Skeletal muscle tissue (tissue), 4 donors: Measurements from ENCODE around the gene ZNF667. TPM values are rescaled to one million over a fixed set of nuclear protein-coding genes. Genes with fewer than 3 reads are reported as not detected.

Experiments used
- H3K27ac ChIP-seq: one replicate; pipeline ENCODE4 v1.7.0; 2013; ENCODE audit warnings: mild to moderate bottlenecking, low read depth, low read length, inconsistent platforms
- H3K27me3 ChIP-seq, 3 donors: one replicate each; pipeline ENCODE4 v1.7.0; 2013; ENCODE audit warnings: low read length in 3 of 3; ENCODE audit not compliant: control insufficient read depth in 3 of 3, insufficient read depth in 3 of 3
- H3K36me3 ChIP-seq, 3 donors: one replicate each; pipeline ENCODE4 v1.7.0; 2013; ENCODE audit warnings: low read length in 3 of 3; ENCODE audit not compliant: control insufficient read depth in 3 of 3, insufficient read depth in 3 of 3
- H3K4me1 ChIP-seq, 3 donors: one replicate each; pipeline ENCODE4 v1.7.0; 2013; ENCODE audit warnings: low read length in 3 of 3, mild to moderate bottlenecking in 3 of 3; ENCODE audit not compliant: control insufficient read depth in 3 of 3, insufficient read depth in 3 of 3
- H3K4me3 ChIP-seq, 3 donors: one replicate each; pipeline ENCODE4 v1.7.0; 2013; ENCODE audit warnings: low read length in 3 of 3
- H3K9ac ChIP-seq, 3 donors: one replicate each; pipeline ENCODE4 v1.7.0; 2013; ENCODE audit warnings: low read length in 3 of 3, mild to moderate bottlenecking in 3 of 3, moderate library complexity in 2 of 3, low read depth in 1 of 3
- H3K9me3 ChIP-seq, 3 donors: one replicate each; pipeline ENCODE4 v1.7.0; 2013; ENCODE audit warnings: low read length in 3 of 3; ENCODE audit not compliant: control insufficient read depth in 3 of 3
- total RNA-seq: library from RNA; depleted of rRNA; stranded (reverse); fragments of >200 nt; gene quantifications from one replicate; pipeline ENCODE4 v1.2.3, GENCODE V29; 2014
- donor health status: Osteomylitis.

ZNF667 gene
- total RNA-seq, 1 donor from 2014 or later = 4.7 TPM

GRCh38 chr19:56398809-56399208 is 78.3 kb downstream of the ZNF667 start:
- no peak overlapping the region for H3K4me3 ChIP-seq
- no peaks in the 10 kb centered on the region for H3K27me3 ChIP-seq
- no peak overlapping the region for H3K9ac ChIP-seq
- H3K36me3 ChIP-seq = peaks cover 8 to 27% (median 20%) of the 10 kb centered on the region in 3 donors
- H3K27ac ChIP-seq = no peak overlapping the region
- peaks cover 4 to 9% (median 5%) of the 10 kb centered on the region in 3 donors for H3K4me1 ChIP-seq
- peaks cover 3 to 11% (median 11%) of the 10 kb centered on the region in 3 donors for H3K9me3 ChIP-seq

GRCh38 chr19:56393119-56394012 is 83.8 kb downstream of the ZNF667 start, which contains the start of gene ZNF582:
ZNF582 (minus strand) TSS chr19:56393534; CDS start chr19:56391752, 1,782 bp downstream.
- peak within 1 kb of the TSS; percentile 86 to 99 (median 99) for H3K4me3 ChIP-seq
- peaks cover 3 to 6% (median 5%) of the 10 kb centered on the region in 3 donors for H3K9me3 ChIP-seq
- H3K27ac ChIP-seq = peak within 1 kb of the TSS; percentile 78
- H3K9ac ChIP-seq = peak within 1 kb of the TSS; percentile 73 to 91 (median 86)
- H3K27me3 ChIP-seq = no peaks in the 10 kb centered on the region
- H3K4me1 ChIP-seq = peaks cover 4 to 7% (median 5%) of the 10 kb centered on the region in 3 donors
- H3K36me3 ChIP-seq = peaks cover 24 to 39% (median 28%) of the 10 kb centered on the region in 3 donors

Other genes starting within 250 kb of the ZNF667 start
- gene EDDM13, start 204.6 kb downstream of the ZNF667 start, total RNA-seq = not detected
- gene ZSCAN5A, start 162.5 kb downstream of the ZNF667 start, total RNA-seq = 3.1 TPM
- gene ZNF582, start 83.8 kb downstream of the ZNF667 start, total RNA-seq = 4.2 TPM
- 8.4 TPM for gene ZNF583, start 73.0 kb downstream of the ZNF667 start, total RNA-seq
- gene ZNF471, start 30.5 kb upstream of the ZNF667 start, total RNA-seq = 2.6 TPM
- gene ZFP28, start 61.6 kb upstream of the ZNF667 start, total RNA-seq = 5.7 TPM
- 3.7 TPM for gene ZNF470, start 90.1 kb upstream of the ZNF667 start, total RNA-seq
- gene ZNF71, start 118.0 kb upstream of the ZNF667 start, total RNA-seq = 8.9 TPM
- gene SMIM17, start 165.8 kb upstream of the ZNF667 start, total RNA-seq = 0.52 TPM
- 3.1 TPM for gene ZNF835, start 194.4 kb upstream of the ZNF667 start, total RNA-seq